H1 (cell line): ENCODE data around the gene NFIA. TPM values are rescaled to one million over a fixed set of nuclear protein-coding genes. Genes with fewer than 3 reads are reported as not detected.
A peak's percentile ranks its signal among the peaks of the same experiment; 100 is the strongest.

Source experiments
- CHD1 ChIP-seq: IDR thresholded peaks from 2 replicates; pipeline ENCODE4 v1.6.1; 2012; ENCODE audit warnings: low read depth, low read length, improper control_type of control experiment
- GABPA ChIP-seq: IDR thresholded peaks from 2 replicates; pipeline ENCODE4 v1.6.1; 2011; ENCODE audit warnings: mild to moderate bottlenecking, low read length, moderate library complexity, borderline replicate concordance; ENCODE audit not compliant: insufficient read depth
- NANOG ChIP-seq: IDR thresholded peaks from 2 replicates; pipeline ENCODE4 v1.6.1; 2011; ENCODE audit warnings: low read length, low read depth, mild to moderate bottlenecking, inconsistent platforms; ENCODE audit not compliant: insufficient read depth, poor library complexity, severe bottlenecking
- NRF1 ChIP-seq: IDR thresholded peaks from 2 replicates; pipeline ENCODE4 v1.6.1; 2011; ENCODE audit warnings: mild to moderate bottlenecking, low read depth, low read length, improper control_type of control experiment
- RNF2 ChIP-seq: fragments of 200-900, 300-1000 bp; sonication (generic); IDR thresholded peaks from 2 replicates; pipeline ENCODE4 v1.7.1; 2016; ENCODE audit warnings: borderline replicate concordance, low read depth, mild to moderate bottlenecking, antibody characterized with exemption, low read length; ENCODE audit not compliant: poor library complexity, severe bottlenecking; ENCODE audit errors: missing control alignments
- SAP30 ChIP-seq: fragments of 300-600 bp; sonication (generic); IDR thresholded peaks from 2 replicates; pipeline ENCODE4 v1.7.1; 2012; ENCODE audit warnings: low read length, moderate library complexity, mild to moderate bottlenecking, inconsistent platforms; ENCODE audit not compliant: insufficient read depth, insufficient replicate concordance
- SUZ12 ChIP-seq: fragments of 200-600 bp; sonication (generic); IDR thresholded peaks from 2 replicates; pipeline ENCODE4 v1.6.1; 2012; ENCODE audit warnings: mild to moderate bottlenecking, inconsistent platforms, low read length, moderate library complexity, mixed read lengths
- TAF7 ChIP-seq: optimal IDR thresholded peaks from 2 replicates; pipeline ENCODE3; 2011; ENCODE audit warnings: low read depth, mild to moderate bottlenecking, inconsistent platforms, low read length, moderate library complexity, borderline replicate concordance
- TEAD4 ChIP-seq: IDR thresholded peaks from 2 replicates; pipeline ENCODE4 v1.6.1; 2012; ENCODE audit warnings: low read depth, low read length, inconsistent platforms, mixed read lengths
- polyA plus RNA-seq, 7 experiments: library from polyadenylated mRNA; depleted of rRNA in 3 of 7; stranded (reverse) in 5 of 7; unstranded in 2 of 7; fragments of >200 nt in 5 of 7; fragments of 200-250 nt in 2 of 7; gene quantifications; 1 replicate in 5 of 7; 2 replicates in 1 of 7; 4 replicates in 1 of 7; pipeline versions ENCODE4 v1.2.1 to v1.2.3, GENCODE V29; 2011 to 2013; ENCODE audit warnings: missing spikeins in 2 of 7, mixed read lengths in 2 of 7
- total RNA-seq: library from RNA; stranded (reverse); fragmentation: NEBNext Ultra II Directional; extraction: Animal tissue kit (Norgen Biotek cat#: 25700); gene quantifications from 2 replicates; pipeline ENCODE4 v1.2.1, GENCODE V29; 2021

Gene NFIA
- total and polyA plus RNA-seq, 2 of the 8 experiments (the other 6 are each of a cell fraction or from before 2014, with no cell fraction given): 1.8 to 2.3 TPM

DNA sequence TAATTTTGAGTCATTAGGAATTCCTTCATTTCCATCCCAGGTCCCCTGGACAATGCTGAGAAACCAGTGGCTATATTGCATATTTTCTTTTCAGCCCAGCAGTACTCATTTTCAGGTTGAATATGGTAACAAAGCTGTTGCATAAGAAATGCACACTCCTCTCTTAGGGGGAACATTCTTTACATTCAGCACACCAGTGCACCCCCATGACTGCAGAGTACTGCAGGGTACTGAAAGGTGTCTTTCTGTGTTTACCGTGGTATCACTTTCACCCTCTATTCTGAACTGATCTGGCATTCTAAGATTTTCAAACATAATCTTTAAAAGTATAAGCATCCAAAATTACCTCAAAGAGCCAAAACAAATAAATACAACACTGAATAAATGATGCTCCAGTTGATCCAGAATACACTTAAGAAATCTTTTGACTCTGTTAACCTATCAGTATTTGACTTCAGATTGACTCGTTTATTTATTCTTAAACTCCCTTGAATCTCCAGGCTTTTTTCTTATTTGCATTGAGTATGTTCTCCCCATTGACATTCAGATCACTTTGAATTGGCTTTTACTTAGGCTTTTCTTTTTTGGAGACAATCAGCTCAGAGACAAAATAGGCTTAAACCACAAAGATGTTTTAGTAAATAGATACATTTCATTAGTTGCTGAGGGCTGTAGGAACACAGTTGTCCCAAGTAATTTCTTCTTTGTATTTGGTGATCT lies 213.6 kb downstream of the NFIA start (continued):
- TF ChIP-seq NANOG (no peak), TEAD4 (peak; percentile 64; the same call in 1 of the 2 replicates), GABPA (no peak), RNF2 (no peak), NRF1 (no peak), CHD1 (no peak), TAF7 (no peak), SUZ12 (no peak), SAP30 (no peak)
- TF ChIP-seq, all 59 proteins: peak for 3
